GM21619 (cell line): ENCODE measurements around the gene MITF.
"Not testable (repeated sequence)": the region's sequence is repeated elsewhere in the genome, so short reads cannot be mapped to it uniquely, and the experiment has no call there.

Experiments used
- ATAC-seq: cut with Tn5 transposase; IDR thresholded peaks from one replicate; pipeline ENCODE4 v1.9.1; 2021; ENCODE audit not compliant: unreplicated experiment

MITF gene

DNA sequence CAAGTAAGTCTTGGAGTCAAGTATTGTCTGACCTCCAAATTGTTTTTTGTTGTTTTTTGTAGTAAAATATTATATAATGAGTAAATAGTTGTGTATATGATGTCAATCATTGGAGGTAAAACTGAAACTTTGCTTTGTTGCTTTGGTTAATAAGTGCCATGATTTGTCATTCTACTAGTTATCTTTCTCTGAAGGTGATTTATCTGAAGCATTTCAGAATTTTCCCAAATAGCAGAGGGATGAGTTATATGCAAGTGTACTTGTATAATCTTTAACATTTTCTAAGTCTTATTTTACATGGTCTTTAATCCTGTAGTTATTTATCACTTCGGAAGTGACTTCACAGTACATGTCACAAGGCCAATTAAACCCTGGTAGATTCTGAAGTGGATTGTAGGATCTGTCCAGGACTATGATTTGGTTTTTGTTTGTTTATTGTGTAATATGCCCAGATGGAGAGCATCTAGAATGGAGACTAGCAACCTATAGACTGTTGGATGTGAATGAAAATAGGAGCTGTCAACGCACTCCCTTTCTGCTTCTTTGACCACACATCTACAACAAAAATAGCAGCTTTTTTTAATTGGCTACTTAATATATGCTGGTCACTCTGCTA is 167.2 kb downstream of the MITF start:
- peak; percentile 77 for ATAC-seq

DNA sequence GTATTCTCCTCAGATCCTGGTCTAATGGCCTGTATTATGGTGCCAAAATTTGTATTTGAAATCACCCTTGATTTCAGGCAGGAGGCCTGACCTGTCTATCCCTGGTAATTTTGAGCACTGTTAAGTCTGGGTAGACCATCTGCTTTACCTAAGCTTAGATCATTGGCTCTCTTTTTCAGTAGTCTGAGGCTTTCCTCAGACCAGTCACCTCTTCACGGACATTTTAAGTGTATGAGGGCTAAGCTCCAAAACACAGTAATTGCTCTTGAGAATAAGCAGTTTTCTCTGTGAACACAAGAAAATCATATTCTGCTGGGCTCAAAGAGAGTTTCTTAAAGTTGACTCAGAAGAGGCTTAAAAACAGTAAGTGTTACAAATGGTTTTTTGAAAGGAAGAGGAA is 168.3 kb downstream of the MITF start:
- no peak for ATAC-seq

DNA sequence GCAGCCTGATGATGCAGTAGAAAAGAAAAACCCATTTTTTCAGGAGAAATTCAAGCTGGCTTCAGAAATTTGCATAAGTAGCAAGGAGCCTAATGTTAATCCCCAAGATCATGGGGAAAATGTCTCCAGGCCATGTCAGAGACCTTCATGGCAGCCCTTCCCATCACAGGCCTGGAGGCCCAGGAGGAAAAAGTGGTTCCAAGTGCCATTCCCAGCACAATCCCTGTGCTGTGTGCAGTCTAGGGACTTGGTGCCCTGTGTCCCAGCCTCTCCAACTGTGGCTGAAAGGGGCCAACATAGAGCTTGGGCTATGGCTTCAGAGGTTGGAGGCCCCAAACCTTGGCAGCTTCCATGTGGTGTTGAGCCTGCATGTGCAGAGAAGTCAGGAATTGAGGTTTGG is 170.6 kb downstream of the MITF start:
- not testable (repeated sequence) for ATAC-seq

DNA sequence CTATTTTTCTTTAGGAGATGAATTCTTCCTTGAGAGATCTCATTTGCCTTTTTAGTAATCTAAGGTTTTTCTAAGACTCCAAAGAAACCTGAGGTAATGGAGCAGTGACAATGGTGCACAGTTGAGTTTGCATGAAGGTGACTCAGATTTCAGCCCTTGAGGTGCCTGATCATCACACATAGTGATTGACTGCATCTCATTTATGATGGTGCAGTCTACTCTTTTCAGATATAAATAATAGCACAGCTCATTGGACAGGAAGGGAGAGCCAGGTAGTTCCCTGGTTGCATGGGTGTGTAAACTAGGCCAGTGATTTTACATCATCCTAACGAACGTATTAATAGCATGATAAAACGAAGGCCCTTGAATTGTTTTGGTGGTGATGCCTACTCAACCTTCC is 174.2 kb downstream of the MITF start:
- no peak for ATAC-seq

DNA sequence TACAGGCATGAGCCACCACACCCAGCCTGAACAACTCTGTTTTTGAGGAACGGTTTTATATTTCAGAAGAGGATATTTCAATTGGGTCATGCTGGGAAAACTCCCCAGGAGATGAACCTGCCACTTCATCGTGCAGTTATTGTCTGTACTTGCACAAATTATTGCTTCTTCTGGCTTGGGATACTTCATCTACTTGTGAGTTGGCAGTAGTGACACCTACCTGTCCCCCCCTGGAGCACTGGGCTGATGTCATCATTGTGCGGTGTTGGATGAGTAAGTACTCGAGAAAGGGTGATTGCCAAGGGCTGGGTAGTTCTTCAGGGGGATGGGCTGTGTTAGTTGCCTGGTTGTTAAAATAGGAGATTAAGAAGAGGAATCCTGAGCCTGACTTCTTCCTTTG is 175.1 kb downstream of the MITF start:
- no peak for ATAC-seq

DNA sequence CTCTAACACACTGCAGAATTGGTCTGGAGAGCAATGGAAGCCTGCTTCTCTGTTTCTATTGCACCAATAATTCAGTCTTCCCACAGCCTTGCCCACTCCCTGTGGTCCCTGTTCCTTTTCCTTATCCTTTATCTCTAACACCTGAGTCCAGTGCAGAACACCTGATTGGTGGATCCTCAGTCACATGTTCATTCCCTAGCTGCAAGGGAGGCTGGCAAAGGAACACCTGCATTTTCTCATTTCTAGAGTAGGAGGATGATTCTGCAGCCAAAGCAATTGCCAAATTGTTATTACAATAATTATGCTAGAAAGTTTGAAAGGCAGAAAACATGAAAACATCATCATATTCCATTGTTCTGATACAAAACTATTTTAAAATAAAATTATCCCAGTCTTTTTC is 176.5 kb downstream of the MITF start:
- no peak for ATAC-seq

DNA sequence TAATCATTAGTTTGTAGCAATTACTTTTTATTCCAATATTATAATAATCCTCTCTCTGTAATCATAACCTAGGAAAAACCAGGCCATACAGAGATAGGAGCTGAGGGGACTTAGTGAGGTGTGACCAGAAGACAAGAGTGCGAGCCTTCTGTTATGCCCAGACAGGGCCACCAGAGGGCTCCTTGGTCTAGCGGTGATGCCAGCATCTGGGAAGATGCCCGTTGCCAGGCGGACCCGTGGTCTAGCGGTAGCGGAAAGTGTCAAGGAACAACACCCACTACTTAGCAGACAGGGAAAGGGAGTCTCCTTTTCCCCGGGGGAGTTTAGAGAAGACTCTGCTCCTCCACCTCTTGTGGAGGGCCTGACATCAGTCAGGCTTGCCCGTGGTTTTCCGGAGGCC is 180.7 kb downstream of the MITF start:
- not testable (repeated sequence) for ATAC-seq

DNA sequence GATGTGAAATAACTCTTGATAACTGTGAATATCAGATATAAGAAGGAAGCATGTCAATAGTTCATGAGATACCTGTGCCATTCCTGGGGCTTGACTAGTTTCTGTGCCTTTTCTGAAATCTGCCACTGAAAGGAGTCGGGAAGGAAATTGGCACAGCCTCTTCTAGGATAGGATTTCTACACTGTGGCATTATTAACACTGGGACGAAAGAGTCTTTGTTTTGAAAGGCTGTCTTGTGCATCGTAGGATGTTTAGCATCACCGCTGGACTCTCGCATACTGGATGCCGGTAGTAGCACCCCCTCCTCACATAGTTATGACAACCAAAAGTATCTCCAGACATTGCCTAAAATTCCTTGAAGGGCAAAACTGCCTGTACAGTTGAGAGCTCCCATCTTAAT is 182.4 kb downstream of the MITF start:
- no peak for ATAC-seq

DNA sequence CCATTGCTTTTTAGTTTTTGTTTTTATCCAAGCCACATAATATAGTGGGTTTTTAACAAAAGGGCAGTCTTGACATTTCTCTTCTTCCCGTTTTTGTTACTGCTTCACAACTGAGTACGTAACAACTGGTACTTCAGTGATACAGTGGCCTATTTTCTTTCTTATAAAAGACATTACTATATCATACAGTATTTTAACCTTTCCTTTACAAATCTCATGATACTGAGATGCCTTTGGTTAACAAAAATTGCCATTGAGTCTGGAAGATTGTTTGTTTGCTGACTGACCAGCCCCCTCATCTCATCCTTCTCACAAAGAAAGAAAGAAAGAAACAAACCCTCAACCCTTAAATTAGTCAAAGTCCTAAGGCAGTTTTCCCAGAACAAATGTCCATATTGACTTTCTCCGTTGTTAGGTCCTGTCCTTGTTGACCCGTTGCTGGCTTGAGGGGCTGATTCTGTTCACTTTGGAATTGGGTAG is 183.3 kb downstream of the MITF start:
- no peak for ATAC-seq

DNA sequence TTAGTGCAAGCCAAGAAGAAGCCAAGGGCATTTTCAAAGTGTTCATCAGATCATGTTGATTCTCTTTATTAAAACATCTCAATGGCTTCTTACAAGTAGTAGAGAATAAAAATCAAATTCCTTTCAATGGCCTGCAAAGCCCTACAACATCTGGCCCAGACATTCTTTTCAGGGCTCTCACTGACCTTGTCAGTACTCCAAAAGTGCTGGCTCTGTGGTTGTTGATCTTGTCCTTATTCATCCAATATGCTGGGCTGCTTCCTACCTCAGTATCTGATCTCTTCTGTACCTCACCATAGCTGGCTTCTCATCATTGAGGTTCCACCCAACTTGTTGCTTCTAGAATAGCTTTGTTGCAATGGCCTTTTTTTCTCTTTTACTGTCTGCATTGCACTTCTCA is 186.2 kb downstream of the MITF start:
- ATAC-seq, result no peak

DNA sequence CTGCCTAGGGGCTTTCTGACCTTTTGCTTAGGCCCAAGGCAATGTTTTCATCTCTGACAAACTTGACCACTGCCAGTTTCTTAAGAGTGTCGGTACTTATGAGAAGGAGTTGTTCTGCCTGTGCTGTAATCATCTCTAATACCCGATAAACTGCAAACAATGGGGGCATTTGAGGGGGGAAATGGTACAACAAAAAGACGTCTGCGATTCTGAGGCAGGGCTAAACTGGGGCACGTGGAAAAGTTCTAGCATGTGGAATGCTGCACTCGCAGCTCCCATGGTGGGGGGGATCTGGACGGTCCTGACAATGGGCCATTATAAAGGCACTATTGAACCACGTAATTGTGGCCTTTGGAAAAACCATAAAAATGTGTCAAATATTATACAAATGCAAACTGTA is 187.1 kb downstream of the MITF start:
- ATAC-seq, result no peak

DNA sequence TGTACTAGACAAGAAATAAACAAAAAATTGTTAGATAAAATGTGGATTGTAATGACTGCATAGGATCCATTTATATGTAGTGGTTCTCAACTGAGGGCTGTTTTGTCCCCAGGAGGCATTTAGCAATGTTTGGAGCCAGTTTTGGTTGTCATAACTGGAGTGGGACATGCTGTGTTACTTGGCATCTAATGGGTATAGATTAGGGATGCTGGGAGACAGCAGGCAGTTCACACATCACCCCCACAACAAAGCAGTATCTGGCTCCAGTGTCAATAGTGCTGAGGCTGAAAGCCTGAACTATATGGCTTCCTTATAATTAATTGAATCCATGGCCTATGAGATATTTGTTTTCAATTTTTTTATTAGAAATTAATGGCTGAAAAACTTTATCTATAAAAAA is 188.3 kb downstream of the MITF start:
- ATAC-seq, result no peak

DNA sequence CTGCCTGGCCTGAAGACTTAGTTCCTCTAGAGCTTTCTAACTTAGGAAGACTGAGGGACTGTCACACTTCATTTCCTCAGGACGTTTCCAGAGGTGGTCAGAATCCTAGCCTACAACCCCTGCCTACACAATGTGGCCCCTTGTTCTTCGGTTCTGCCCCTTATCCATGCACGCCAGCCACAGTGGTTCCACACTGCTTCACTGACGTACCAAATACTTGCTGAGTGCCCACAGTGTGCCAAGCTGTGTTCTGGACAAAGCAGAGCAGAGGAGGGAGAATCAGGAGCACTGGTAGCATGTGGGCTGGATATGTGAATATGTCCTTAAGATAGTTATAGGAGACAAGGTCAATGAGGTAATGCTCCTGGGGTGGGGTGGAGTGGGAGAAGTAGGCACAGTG is 189.8 kb downstream of the MITF start:
- no peak for ATAC-seq

DNA sequence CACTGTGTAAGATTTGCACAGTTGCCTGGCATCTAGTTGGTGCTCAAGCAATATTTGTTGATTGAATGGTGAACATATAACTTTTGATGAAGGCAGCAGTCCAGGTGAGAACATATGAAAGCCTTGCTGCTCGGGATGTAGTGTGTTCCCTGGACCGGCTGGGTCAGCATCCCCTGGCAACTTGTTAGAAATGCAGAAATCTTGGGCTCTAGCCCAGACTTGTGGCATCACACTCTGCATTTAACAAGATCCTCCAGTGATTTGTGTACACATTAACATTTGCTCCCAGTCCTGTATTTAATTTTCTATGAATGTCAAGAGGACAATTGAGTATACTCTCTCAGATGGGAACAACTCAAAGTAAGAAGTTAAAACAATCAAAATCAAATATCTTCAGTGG is 191.3 kb downstream of the MITF start:
- ATAC-seq, result no peak

DNA sequence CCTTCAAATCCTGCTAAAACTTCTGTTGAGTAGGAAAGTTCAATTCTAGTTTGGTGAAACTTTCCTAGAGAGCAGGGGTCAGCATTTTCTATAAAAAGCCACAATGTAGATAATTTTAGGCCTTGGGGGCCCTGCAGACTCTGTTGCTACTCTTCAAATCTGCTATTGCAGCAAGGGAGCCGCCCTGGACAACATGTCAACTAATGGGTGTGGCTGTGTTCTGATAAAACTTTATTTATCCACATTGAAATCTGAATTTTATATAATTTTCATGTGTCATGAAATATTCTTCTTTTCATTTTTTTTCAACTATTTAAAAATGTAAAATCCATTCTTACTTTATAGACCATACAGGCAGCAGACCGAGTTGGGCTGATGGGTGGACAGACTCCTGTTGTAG is 192.8 kb downstream of the MITF start:
- no peak for ATAC-seq

DNA sequence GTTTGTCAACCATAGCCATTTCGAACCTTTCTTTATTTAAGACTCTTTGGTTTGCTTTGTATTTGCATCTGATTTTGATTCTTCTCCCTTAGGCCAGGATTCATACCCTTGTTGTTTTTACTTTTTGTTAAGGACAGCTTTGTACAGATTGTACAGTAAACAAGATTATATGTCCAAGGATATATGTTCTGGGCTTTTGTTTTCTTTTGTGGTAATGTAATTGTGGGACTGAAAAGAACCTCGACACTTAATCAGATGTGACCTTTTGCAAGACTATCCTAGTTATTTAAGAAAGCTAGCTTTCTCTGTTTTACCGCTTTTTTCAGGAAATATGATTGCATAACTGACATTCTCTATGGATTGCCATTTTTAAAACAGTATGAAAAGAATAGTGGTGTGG is 193.2 kb downstream of the MITF start:
- ATAC-seq, result no peak

DNA sequence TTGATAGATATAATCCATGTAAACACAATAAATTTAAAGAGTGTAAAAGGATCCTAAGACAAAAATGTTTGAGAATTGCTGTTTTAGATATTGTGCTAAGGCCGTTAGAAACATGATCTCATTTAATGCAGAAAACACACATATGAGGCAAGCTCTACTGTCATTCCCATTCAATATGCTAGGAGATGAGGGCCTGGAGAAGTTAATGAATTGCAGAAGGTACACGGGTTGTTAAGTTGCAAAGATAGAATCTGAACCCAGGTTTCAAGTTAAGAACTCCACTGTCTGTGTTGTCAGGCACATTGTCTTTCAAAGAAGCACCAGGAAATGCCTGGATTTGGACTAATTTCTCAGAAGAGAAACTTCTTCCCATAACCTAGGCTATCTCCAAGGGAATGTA is 195.1 kb downstream of the MITF start:
- ATAC-seq, result no peak

DNA sequence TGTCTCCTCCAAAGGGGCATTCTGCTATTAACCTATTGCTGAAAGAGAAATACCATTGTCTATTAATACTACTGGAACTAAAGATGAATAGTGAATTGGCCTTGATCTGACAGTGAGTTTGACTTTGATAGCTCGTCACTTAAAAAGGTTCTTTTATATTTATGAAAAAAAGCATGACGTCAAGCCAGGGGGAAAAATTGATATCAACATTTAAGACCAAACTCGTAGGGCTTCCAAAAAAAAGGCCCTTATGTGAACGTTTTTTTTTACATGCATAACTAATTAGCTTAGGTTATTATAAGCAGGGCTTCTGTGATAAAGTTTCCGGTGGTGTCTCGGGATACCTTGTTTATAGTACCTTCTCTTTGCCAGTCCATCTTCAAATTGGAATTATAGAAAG is 197.0 kb downstream of the MITF start:
- ATAC-seq, result no peak

DNA sequence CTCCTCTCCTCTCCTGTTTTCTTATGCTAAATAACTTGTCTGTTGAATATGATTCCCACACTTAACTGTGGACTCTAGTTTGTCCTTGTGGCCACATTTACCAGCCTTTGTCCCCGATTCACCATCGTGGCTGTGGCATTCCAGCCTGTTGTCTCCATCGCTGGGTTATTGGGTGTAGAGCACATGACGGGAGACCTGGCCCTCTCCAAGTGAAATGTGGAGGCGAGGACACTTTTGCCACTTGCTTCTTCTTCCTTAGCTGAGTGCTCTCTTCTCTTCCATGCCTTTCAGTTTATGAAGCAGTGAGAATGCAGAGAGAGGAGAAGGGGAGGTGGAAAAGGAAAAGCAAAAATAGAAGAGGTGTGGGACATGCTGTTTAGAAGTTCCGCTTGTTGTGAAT is 198.8 kb downstream of the MITF start:
- ATAC-seq, result no peak

DNA sequence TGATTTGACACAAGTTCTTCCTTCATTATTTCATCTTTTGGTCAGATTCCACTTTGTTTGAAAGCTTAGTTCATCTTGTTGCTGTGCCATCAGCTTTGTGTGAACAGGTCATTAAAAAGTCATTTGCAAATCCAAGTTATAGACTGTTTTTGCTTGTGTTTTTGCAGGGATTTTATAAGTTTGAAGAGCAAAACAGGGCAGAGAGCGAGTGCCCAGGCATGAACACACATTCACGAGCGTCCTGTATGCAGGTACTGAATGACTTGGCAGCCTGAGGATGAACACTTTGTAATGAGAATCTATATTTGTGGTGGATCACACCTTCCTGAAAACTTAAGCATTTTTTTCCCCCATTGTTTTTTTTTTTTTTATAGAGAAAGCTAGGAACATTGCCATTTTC is 199.7 kb downstream of the MITF start:
- ATAC-seq, result no peak

DNA sequence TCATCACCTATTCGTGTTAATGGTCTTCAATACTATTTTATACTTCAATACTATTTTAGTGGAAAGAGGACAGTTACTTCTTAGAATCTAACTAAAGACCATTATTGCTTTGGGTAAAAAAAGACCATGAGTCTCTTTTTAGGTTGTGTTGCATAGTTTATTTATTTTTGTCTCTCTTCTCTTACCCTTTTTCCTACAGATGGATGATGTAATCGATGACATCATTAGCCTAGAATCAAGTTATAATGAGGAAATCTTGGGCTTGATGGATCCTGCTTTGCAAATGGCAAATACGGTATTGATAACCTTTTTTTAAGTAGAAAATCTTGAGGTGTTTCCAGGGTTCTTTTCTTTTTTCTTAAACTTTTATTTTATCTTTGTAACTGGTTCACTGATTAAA is 201.8 kb downstream of the MITF start:
- ATAC-seq, result no peak

DNA sequence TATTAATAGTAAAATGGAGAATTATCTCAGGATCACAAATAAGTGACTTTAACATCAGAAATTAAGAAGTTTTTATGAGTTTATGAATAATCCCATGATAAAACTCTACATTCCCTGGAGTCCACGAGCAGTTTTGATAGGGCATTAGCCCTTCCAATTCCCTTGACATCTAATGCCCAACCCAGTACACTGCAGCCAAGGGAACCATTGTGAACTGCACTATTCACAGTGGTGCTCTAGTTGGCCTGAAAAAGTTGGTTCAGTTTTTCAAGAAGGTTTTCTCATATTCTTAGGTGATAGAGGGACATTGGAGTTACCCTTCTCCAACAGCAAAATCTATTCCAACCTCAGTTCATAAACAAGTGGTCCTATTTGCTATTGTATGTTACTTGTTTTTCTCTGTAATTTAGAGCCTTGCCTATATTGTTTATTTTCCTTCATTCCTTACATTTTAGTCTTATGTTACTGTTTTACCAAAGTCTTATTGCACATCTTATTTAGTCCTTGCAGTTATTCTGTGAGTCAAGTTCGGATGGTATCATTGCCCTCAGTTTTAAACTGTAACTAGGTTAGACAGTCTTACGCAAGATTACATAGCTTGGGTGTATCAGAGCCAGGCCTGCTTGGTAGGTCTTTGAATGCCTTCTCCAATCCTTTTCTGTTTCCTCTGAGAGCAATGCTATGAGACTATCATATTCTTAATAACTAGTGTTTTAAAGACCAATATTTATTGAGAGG is 202.3 kb downstream of the MITF start:
- ATAC-seq, result no peak

DNA sequence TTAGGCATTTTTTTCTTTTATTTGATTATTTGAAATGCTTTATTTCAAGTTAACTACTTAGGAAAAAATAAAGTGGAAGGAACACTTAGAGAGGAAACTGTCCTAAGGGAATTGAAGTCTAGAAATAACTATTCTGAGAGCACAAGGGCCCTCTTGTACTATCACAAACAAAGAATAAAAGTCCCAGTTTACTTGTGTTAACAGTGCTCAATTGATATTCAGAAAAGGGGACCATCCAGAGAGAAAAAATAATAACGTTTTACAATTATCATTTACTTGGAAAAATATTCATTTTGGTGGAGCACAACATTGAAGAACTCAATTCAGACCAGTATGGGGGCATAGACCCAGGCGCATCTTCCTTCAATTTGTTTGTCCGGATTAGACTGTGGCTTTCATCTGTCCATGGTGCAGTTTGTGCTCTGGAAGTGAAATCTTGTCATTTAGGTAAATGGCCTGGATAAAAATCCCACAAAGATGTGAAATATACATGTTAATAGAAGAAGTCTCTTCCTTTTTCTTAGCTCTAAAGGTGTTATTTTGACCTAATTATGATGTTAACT is 205.7 kb downstream of the MITF start:
- no peak for ATAC-seq
